GM18505 (cell line): ENCODE measurements around the gene PPRC1.

ENCODE experiments used
- ATAC-seq: cut with Tn5 transposase; IDR thresholded peaks from one replicate; pipeline ENCODE4 v1.9.1; 2021; ENCODE audit not compliant: unreplicated experiment
- POLR2A ChIP-seq: IDR thresholded peaks from 4 replicates; pipeline ENCODE4 v1.6.1; 2011; ENCODE audit warnings: borderline replicate concordance; ENCODE audit not compliant: insufficient read depth, insufficient read length; ENCODE audit errors: extremely low read depth

PPRC1 gene, protein sequence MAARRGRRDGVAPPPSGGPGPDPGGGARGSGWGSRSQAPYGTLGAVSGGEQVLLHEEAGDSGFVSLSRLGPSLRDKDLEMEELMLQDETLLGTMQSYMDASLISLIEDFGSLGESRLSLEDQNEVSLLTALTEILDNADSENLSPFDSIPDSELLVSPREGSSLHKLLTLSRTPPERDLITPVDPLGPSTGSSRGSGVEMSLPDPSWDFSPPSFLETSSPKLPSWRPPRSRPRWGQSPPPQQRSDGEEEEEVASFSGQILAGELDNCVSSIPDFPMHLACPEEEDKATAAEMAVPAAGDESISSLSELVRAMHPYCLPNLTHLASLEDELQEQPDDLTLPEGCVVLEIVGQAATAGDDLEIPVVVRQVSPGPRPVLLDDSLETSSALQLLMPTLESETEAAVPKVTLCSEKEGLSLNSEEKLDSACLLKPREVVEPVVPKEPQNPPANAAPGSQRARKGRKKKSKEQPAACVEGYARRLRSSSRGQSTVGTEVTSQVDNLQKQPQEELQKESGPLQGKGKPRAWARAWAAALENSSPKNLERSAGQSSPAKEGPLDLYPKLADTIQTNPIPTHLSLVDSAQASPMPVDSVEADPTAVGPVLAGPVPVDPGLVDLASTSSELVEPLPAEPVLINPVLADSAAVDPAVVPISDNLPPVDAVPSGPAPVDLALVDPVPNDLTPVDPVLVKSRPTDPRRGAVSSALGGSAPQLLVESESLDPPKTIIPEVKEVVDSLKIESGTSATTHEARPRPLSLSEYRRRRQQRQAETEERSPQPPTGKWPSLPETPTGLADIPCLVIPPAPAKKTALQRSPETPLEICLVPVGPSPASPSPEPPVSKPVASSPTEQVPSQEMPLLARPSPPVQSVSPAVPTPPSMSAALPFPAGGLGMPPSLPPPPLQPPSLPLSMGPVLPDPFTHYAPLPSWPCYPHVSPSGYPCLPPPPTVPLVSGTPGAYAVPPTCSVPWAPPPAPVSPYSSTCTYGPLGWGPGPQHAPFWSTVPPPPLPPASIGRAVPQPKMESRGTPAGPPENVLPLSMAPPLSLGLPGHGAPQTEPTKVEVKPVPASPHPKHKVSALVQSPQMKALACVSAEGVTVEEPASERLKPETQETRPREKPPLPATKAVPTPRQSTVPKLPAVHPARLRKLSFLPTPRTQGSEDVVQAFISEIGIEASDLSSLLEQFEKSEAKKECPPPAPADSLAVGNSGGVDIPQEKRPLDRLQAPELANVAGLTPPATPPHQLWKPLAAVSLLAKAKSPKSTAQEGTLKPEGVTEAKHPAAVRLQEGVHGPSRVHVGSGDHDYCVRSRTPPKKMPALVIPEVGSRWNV (N-terminal part only)

DNA sequence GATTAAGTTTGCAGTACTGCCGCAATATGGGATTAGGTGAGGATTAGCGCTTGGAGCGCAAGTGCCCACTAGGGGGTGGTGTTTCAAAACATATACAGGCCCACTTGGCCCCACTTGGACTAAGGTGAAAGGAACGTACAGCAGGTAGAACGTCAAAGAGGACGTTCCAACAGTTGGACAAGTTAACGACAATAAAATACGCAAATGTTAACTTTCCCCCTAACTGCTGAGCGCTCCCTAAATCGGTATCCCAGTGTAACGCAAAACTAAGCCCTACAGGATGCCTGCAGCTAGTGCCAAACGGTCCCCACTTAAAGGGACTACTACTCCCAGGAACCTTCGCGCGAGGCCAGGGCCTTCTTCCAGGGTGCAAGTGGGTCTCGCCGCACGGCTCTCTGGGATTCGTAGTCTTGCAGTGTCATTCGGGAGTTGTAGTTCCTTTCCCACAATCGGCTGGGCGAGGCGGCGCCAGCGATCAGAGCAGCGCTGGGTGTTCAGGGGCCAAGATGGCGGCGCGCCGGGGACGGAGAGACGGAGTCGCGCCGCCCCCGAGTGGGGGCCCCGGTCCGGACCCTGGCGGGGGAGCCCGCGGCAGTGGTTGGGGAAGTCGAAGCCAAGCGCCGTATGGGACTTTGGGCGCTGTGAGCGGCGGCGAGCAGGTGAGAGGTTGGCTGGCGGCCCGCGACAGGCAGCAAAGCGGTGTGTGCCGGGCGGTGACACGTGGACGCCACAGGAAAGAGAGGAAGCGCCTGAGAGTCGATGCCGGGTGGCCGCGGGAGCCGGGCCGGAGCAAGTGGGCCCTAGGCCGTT is at the start of gene PPRC1:
Gene PPRC1 (plus strand): TSS at position 478 of the 810 bp plus-strand sequence. CDS start 29 bp downstream, at position 507.
- ATAC-seq, result peak; percentile 86
- TF ChIP-seq POLR2A, result peak; percentile 85

DNA sequence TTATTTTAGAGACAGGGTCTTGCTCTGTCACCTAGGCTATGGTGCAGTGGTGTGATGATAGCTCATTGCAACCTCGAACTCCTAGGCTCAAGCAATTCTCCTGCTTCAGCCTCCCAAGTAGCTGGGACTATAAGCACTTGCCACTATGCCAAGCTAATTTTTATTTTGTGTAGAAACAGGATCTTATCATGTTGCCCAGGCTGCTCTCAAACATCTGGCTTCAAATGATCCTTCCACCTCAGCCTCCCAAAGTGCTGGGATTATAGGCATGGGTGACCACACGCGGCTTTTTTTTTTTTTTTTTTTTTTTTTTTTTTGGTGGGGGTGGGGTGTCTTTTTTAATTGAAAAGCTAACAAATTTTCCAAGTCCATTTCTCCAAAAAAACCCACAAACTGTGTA is 49.3 kb upstream of the PPRC1 start:
- no peak for ATAC-seq
- no peak for TF ChIP-seq POLR2A

DNA sequence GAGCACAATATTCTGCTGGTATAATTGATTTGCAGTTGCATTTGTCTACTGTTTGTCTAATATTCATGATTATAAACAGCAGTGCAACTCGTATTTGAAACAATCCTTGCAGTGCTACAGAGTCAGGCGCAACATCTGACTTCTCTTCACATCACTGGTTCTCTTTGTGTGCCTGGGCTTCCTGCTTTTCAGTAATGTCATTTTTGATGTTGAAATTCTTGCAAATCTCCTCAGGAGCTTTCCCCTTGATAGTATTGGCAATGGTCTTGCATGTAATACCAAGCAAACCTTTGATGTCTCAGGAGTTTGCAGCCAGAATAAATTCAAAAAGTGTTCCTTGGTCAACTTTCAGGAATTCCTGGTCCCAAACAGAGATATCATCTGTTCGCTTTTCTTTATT is 47.5 kb upstream of the PPRC1 start:
- TF ChIP-seq POLR2A, result no peak
- no peak for ATAC-seq

DNA sequence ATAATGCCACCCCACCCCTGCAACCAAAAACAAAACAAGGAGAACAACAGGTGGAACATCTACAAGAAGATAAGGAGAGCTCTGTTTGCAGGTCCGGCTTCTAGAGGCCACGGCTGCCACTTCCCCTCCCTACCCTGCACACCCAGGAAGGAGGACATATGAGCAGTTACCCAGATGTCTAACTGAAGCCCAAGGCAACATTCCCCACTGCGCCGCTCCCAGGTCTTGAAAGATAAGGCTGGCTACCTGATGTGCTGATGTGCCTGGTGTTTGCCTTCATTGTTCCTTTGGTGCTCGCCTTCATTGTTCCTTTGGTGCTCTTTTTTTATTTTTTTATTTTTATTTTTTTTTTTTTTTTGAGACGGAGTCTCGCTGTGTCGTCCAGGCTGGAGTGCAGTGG is 46.6 kb upstream of the PPRC1 start:
- no peak for TF ChIP-seq POLR2A
- no peak for ATAC-seq

DNA sequence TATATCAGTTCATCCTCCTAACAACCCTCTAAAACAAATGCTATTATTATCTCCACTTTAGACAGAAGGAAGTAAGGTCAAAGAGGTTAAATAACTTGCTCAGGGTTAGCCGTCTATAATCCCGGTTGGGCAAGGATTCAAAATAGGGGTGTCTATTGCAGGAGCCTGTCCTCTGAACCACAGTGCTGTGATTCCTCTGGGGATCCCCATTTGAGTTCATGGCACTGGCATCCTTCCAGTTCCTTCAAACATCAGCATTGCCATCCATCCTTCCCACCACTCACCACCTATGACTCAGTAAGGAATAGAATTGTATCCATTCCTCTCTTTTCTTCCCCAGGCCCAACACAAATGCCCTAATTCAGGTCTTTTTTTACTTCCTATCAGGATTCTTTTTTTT is 42.1 kb upstream of the PPRC1 start:
- no peak for ATAC-seq
- TF ChIP-seq POLR2A, result no peak

DNA sequence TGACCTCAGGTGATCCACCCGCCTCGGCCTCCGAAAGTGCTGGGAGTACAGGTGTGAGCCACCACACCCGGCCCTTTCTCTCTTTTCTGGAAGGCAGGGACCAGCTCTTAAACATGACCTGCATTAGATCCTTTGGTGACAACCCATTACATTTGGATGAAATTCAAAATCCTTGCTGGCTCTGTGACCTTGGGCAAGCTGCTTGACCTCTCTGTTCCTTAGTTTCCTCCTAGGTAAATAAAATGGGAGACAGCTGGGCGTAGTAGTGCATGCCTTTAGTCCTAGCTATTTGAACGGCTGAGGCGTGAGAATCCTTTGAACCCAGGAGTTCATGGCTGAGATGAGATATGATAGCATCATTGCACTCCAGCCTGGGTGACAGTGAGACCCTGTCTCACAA is 36.4 kb upstream of the PPRC1 start:
- ATAC-seq, result no peak
- TF ChIP-seq POLR2A, result no peak

DNA sequence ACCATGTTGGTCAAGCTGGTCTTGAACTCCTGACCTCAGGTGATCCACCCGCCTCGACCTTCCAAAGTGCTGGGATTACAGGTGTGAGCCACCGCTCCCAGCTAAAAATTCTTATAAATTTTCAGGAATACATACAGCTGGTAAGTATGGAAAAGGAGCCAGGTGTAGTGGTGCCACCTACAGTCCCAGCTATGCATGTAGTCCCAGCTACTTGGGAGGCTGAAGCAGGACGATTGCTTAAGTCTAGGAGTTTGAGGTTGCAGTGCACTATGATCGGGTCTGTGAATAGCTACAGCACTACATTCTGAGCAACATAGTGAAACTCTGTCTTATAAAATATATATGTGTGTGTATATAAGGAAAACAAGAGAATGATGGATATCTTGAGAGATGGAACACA is 31.7 kb upstream of the PPRC1 start:
- TF ChIP-seq POLR2A, result no peak
- no peak for ATAC-seq

DNA sequence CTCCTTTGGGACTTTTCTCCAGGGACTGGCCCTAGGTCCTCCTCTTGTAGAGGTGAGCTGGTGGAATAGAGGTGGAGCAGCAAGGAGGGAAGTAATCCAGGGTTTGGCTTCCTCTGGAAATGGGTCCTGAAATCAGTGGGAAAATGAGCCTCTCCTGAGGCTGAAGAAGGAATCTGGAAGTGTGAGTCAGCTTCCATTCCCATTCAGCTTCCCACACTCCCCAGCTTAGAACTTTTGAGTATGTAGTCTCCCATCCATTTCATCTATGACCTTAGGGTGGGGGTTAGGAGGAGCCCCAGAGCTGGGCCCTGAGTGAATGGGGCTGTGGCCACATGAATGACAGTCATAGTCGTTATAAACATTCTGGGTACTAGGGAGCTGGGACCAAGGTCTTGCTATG is 30.4 kb upstream of the PPRC1 start:
- TF ChIP-seq POLR2A, result no peak
- no peak for ATAC-seq

DNA sequence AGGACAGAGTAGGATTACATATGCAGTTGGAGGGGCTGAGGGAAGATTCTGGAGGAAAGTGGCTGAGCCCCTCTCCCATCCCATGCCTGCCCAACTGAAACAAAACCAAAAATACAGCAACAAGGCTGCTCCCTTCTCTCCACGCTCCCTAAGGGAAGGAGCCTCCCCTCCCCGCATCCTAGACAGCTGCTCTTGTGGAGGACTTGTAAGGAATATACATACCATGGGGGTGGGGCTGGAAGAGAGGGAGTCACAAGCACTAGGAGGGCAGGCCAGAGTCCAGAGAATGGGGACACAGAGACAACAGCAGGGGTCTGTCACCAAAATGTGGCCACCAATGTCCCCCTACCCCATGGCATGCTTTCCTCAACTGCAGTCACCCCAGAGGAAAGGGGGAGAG is 25.8 kb upstream of the PPRC1 start:
- ATAC-seq, result no peak
- TF ChIP-seq POLR2A, result no peak

DNA sequence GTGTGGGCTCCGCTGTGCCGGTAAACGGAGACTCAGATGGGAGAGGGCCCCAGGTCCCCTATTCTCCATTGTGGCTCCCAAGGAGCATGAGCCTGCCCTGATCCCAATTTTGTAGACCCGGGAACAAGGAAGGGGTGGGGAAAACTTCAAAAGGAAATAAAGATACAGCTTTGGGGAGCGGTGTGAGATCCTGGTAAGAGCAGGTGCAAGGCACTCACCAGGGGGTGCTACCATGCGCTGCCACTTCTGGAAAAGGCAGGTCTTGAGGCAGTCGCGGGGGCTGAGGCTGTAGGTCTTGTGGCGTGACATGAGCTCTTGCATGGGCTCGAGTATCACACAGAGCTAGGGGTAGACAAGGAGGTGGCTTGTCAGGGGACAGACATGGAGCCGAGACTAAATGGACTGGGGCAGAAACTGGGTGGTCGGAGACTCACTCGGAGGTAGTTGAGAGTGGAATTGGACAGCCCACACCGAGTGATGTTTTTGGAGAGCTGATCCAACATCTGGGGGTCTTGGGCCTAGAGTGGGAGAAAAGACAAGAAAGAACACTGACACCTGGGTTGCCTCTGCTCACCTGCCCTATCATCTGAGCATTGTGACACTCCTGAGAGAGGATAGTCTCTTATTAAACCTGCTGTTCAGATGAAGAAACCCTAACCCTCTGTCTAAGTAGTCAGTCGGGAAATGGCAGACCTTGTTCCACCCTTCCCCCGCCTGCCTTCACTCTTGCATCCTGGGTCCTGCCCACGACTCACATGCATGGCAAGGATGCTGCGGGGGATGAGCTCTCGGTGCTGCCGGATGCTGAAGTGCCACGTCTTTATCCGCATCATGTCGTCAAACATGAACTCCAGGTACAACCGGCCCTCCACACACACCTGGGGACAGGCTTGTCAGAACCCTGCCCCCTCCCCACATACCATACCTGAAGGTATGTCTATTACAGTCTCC is 23.4 kb upstream of the PPRC1 start:
- TF ChIP-seq POLR2A, result no peak
- no peak for ATAC-seq

DNA sequence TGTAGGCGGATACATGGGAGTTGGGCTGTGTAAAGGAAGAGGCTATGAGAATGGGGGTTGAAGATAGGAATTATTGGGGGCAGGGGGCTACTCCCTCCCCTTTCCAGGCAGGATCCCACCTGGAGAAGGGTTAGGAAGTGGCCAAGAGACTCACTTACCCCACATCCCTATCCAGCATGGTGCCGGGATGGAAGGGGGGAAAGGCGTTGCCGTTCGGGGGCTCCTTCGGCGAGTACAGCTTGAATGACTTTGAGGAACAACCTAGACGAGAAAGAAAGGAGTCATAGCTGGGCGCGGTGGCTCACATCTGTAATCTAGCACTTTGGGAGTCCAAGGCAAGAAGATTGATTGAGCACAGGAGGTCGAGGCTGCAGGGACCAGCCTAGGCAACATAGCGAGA is 21.6 kb upstream of the PPRC1 start:
- ATAC-seq, result no peak
- no peak for TF ChIP-seq POLR2A
